Thoracic aorta (tissue), 2 donors: ENCODE results near the gene SPATS2L. TPM values are rescaled to one million over a fixed set of nuclear protein-coding genes. Genes with fewer than 3 reads are reported as not detected.

Experiments used
- ATAC-seq: fragments of 150-250 bp; one replicate; pipeline ENCODE4 v1.8.0; 2017; ENCODE audit warnings: low read depth; ENCODE audit not compliant: insufficient number of reproducible peaks, low FRiP score
- DNase-seq: peaks from one replicate; pipeline ENCODE4 v3.0.0-alpha.2; 2020; ENCODE audit warnings: low spot score
- H3K27ac ChIP-seq, 2 donors: fragments of 200-600 bp; sonication (generic); 1 replicate in 1 of 2; 2 replicates in 1 of 2; pipeline ENCODE4 v1.5.1; 2016; ENCODE audit warnings: mild to moderate bottlenecking in 2 of 2, moderate library complexity in 2 of 2
- H3K27me3 ChIP-seq: fragments of 200-600 bp; sonication (generic); replicated peaks from 2 replicates; pipeline ENCODE4 v1.6.0; 2016; ENCODE audit warnings: mild to moderate bottlenecking; ENCODE audit not compliant: insufficient read depth
- H3K36me3 ChIP-seq: fragments of 200-600 bp; sonication (generic); one replicate; pipeline ENCODE4 v1.5.1; 2016
- H3K4me1 ChIP-seq, 2 donors: fragments of 200-600 bp; sonication (generic); 1 replicate in 1 of 2; 2 replicates in 1 of 2; pipeline versions ENCODE4 v1.5.1 to v1.6.0; 2016; ENCODE audit warnings: low read depth in 2 of 2, mild to moderate bottlenecking in 1 of 2; ENCODE audit not compliant: control insufficient read depth in 1 of 2
- H3K4me3 ChIP-seq: fragments of 200-600 bp; sonication (generic); 2 replicates; pipeline ENCODE4 v1.5.1; 2016; ENCODE audit warnings: mild to moderate bottlenecking
- H3K9me3 ChIP-seq: fragments of 200-600 bp; sonication (generic); 2 replicates; pipeline ENCODE4 v1.5.1; 2016
- CTCF ChIP-seq: fragments of 200-600 bp; sonication (generic); IDR thresholded peaks from one replicate; pipeline ENCODE4 v1.5.1; 2019; ENCODE audit warnings: antibody characterized with exemption
- total RNA-seq, 2 donors: library from RNA; depleted of rRNA; stranded (reverse); fragments of >200 nt; gene quantifications; one replicate each; pipeline versions ENCODE4 v1.1.0 to v1.2.3, GENCODE V29; 2016

Gene SPATS2L
- total RNA-seq, 2 donors from 2014 or later: 47.7 to 90.3 TPM

- H3K27me3 ChIP-seq: no peaks in the 10 kb centered on the region
- no peak overlapping the region for H3K4me3 ChIP-seq
- no peak for ATAC-seq
- H3K36me3 ChIP-seq: peaks cover 18% of the 10 kb centered on the region
- no peak for DNase-seq
- no peak overlapping the region for H3K27ac ChIP-seq
- no peaks in the 10 kb centered on the region for H3K9me3 ChIP-seq
- H3K4me1 ChIP-seq: no peaks in the 10 kb centered on the region
- no peak for TF ChIP-seq CTCF
These were observed 109.0 kb downstream of the SPATS2L start for GRCh38 chr2:200415455-200415854.

- Histone ChIP-seq H3K9me3 (no peaks in the 10 kb centered on the region), H3K36me3 (peaks cover 23% of the 10 kb centered on the region), H3K4me1 (no peaks in the 10 kb centered on the region), H3K27me3 (no peaks in the 10 kb centered on the region), H3K27ac (no peak overlapping the region), H3K4me3 (no peak overlapping the region)
- DNase-seq (no peak), ATAC-seq (no peak)
- TF ChIP-seq CTCF: no peak
These were observed 110.4 kb downstream of the SPATS2L start for GRCh38 chr2:200416878-200417277.

- DNase-seq: no peak
- Histone ChIP-seq H3K27me3 (no peaks in the 10 kb centered on the region), H3K36me3 (peaks cover 23% of the 10 kb centered on the region), H3K4me3 (no peak overlapping the region), H3K4me1 (no peaks in the 10 kb centered on the region), H3K9me3 (no peaks in the 10 kb centered on the region), H3K27ac (no peak overlapping the region)
- ATAC-seq: no peak
- TF ChIP-seq CTCF: no peak
These were observed 110.9 kb downstream of the SPATS2L start for GRCh38 chr2:200417366-200417765.

GRCh38 chr2:200418399-200418798, 111.9 kb downstream of the SPATS2L start:
- Histone ChIP-seq H3K4me1 (no peaks in the 10 kb centered on the region), H3K36me3 (peaks cover 23% of the 10 kb centered on the region), H3K4me3 (no peak overlapping the region), H3K9me3 (no peaks in the 10 kb centered on the region), H3K27ac (no peak overlapping the region), H3K27me3 (no peaks in the 10 kb centered on the region)
- DNase-seq: no peak
- no peak for ATAC-seq
- TF ChIP-seq CTCF: no peak

GRCh38 chr2:200419325-200419724, 112.8 kb downstream of the SPATS2L start:
- H3K27me3 ChIP-seq: no peaks in the 10 kb centered on the region
- no peaks in the 10 kb centered on the region for H3K4me1 ChIP-seq
- no peak overlapping the region for H3K27ac ChIP-seq
- no peaks in the 10 kb centered on the region for H3K9me3 ChIP-seq
- TF ChIP-seq CTCF: no peak
- no peak overlapping the region for H3K4me3 ChIP-seq
- DNase-seq (no peak), ATAC-seq (no peak)
- H3K36me3 ChIP-seq: peaks cover 23% of the 10 kb centered on the region
